HCT116 (cell line): ENCODE data around the gene SPIN1. TPM values are rescaled to one million over a fixed set of nuclear protein-coding genes. Genes with fewer than 3 reads are reported as not detected.

Experiments used
- ATAC-seq: fragments of 200-7000 bp; cut with Tn5 transposase; 2 replicates; pipeline ENCODE4 v1.9.1; 2020; ENCODE audit warnings: mild to moderate bottlenecking, moderate library complexity
- BruUV-seq: library from RNA; stranded (reverse); fragments of 400-500 nt; replicated peaks from 2 replicates; lab custom pipeline; 2021; lab: Mats Ljungman, UMichigan
- CTCF ChIA-PET: fragments of 300-600 bp; sonication (Branson Sonifier 250); formaldehyde crosslinking; loops from one replicate; lab custom pipeline; 2021; ENCODE audit warnings: antibody characterized with exemption; lab: Charles Lee
- POLR2A ChIA-PET: fragments of 300-600, 350-600 bp; sonication (Branson Sonifier 250); formaldehyde crosslinking; loops from one replicate; lab custom pipeline; 2021; ENCODE audit warnings: antibody characterized with exemption; lab: Charles Lee
- RAD21 ChIA-PET, 2 experiments: fragments of 300-600 bp; sonication (Branson Sonifier 250); formaldehyde crosslinking; loops; one replicate each; lab custom pipeline; 2023; ENCODE audit warnings: low total read pairs in 2 of 2; ENCODE audit not compliant: uncharacterized antibody in 2 of 2, unreplicated experiment in 2 of 2, low non-redundant PET in 1 of 2; lab: Charles Lee
- DNase-seq: peaks from one replicate; pipeline ENCODE4 v3.0.0-alpha.2; 2010; ENCODE audit warnings: low read depth, low spot score
- H2AFZ ChIP-seq: fragments of 200-600 bp; shearing (Covaris generic), sonication (generic); 2 replicates; pipeline ENCODE4 v1.6.1; 2017; ENCODE audit warnings: low read depth, mixed run types, mixed read lengths, antibody characterized with exemption, low read length; ENCODE audit not compliant: poor library complexity, severe bottlenecking
- H3K27ac ChIP-seq: 2 replicates; pipeline ENCODE4 v1.5.1; 2012; ENCODE audit warnings: low read depth, low read length
- H3K27me3 ChIP-seq: fragments of 200-600 bp; sonication (generic); 2 replicates; pipeline ENCODE4 v1.6.1; 2016; ENCODE audit warnings: mixed run types, low read length, mixed read lengths; ENCODE audit not compliant: insufficient read depth
- H3K36me3 ChIP-seq, 2 experiments: fragments of 200-500 bp in 1 of 2; fragments of 200-600 bp in 1 of 2; sonication (Bioruptor generic) in 1 of 2; sonication (generic) in 1 of 2; 2 replicates each; pipeline versions ENCODE4 v1.5.1 to v1.6.1; 2014 to 2016; ENCODE audit warnings: low read length in 2 of 2, inconsistent platforms in 1 of 2, mixed read lengths in 1 of 2, mixed run types in 1 of 2; ENCODE audit not compliant: insufficient read depth in 2 of 2, control insufficient read depth in 1 of 2
- H3K4me1 ChIP-seq, 2 experiments: fragments of 200-600 bp in 1 of 2; sonication (generic) in 1 of 2; 2 replicates each; pipeline versions ENCODE4 v1.5.1 to v1.6.1; 2012 to 2017; ENCODE audit warnings: low read length in 2 of 2, inconsistent platforms in 1 of 2, mild to moderate bottlenecking in 1 of 2, mixed read lengths in 1 of 2, mixed run types in 1 of 2, moderate library complexity in 1 of 2; ENCODE audit not compliant: insufficient read depth in 2 of 2, control insufficient read depth in 1 of 2
- H3K4me2 ChIP-seq: fragments of 200-600 bp; sonication (generic); 2 replicates; pipeline ENCODE4 v1.6.1; 2017; ENCODE audit warnings: mixed run types, low read length, mixed read lengths
- H3K4me3 ChIP-seq, 2 experiments: fragments of 200-600 bp in 1 of 2; sonication (generic) in 1 of 2; replicated peaks in 1 of 2; 2 replicates each; pipeline ENCODE4 v1.5.1; 2011 to 2016; ENCODE audit warnings: low read length in 2 of 2, control low read depth in 1 of 2, low read depth in 1 of 2, mild to moderate bottlenecking in 1 of 2, mixed read lengths in 1 of 2, mixed run types in 1 of 2
- H3K79me2 ChIP-seq: fragments of 200-600 bp; sonication (generic); 2 replicates; pipeline ENCODE4 v1.6.1; 2017; ENCODE audit warnings: mild to moderate bottlenecking, mixed run types, low read length, moderate library complexity, mixed read lengths; ENCODE audit not compliant: insufficient read depth
- H3K9ac ChIP-seq: fragments of 200-600 bp; sonication (generic); 2 replicates; pipeline ENCODE4 v1.6.1; 2016; ENCODE audit warnings: low read length, mixed read lengths
- H3K9me2 ChIP-seq: fragments of 200-600 bp; sonication (generic), shearing (Covaris generic); 2 replicates; pipeline ENCODE4 v1.6.1; 2017; ENCODE audit warnings: mixed run types, mild to moderate bottlenecking, moderate library complexity; ENCODE audit not compliant: insufficient read depth
- H3K9me3 ChIP-seq, 2 experiments: fragments of 200-500 bp in 1 of 2; fragments of 200-600 bp in 1 of 2; sonication (Bioruptor generic) in 1 of 2; sonication (generic) in 1 of 2; 2 replicates each; pipeline ENCODE4 v1.6.1; 2014 to 2017; ENCODE audit warnings: low read length in 2 of 2, mixed read lengths in 2 of 2, inconsistent platforms in 1 of 2, low read depth in 1 of 2, mild to moderate bottlenecking in 1 of 2, mixed run types in 1 of 2, moderate library complexity in 1 of 2; ENCODE audit not compliant: control insufficient read depth in 1 of 2, insufficient read depth in 1 of 2
- H4K20me1 ChIP-seq: fragments of 200-600 bp; sonication (generic), shearing (Covaris generic); 2 replicates; pipeline ENCODE4 v1.6.1; 2017; ENCODE audit warnings: mixed run types, mild to moderate bottlenecking, moderate library complexity; ENCODE audit not compliant: insufficient read depth
- ATF3 ChIP-seq: IDR thresholded peaks from 2 replicates; pipeline ENCODE4 v1.6.1; 2012
- CBX3 ChIP-seq: IDR thresholded peaks from 2 replicates; pipeline ENCODE4 v1.6.1; 2012; ENCODE audit warnings: low read depth
- CEBPB ChIP-seq: IDR thresholded peaks from 2 replicates; pipeline ENCODE4 v1.6.1; 2012; ENCODE audit warnings: low read depth
- CTCF ChIP-seq, 3 experiments: fragments of 200-600 bp in 1 of 3; sonication (generic) in 1 of 3; IDR thresholded peaks in 2 of 3; conservative IDR thresholded peaks in 1 of 3; 2 replicates each; pipeline ENCODE4 v1.5.1; 2012 to 2017; ENCODE audit warnings: low read depth in 2 of 3, low read length in 2 of 3, antibody characterized with exemption in 1 of 3, borderline replicate concordance in 1 of 3, control low read depth in 1 of 3, mild to moderate bottlenecking in 1 of 3, mixed read lengths in 1 of 3, mixed run types in 1 of 3, moderate library complexity in 1 of 3; ENCODE audit not compliant: insufficient read depth in 1 of 3
- EZH2 ChIP-seq: fragments of 200-600 bp; sonication (generic); IDR thresholded peaks from 2 replicates; pipeline ENCODE4 v1.6.1; 2017; ENCODE audit warnings: antibody characterized with exemption, mixed run types
- EZH2phosphoT487 ChIP-seq: fragments of 200-600 bp; IDR thresholded peaks from 2 replicates; pipeline ENCODE4 v1.6.1; 2018; ENCODE audit warnings: antibody characterized with exemption, borderline replicate concordance
- FOSL1 ChIP-seq: IDR thresholded peaks from 2 replicates; pipeline ENCODE4 v1.6.1; 2012; ENCODE audit warnings: low read depth
- JUND ChIP-seq: IDR thresholded peaks from 2 replicates; pipeline ENCODE4 v1.6.1; 2012
- POLR2A ChIP-seq: IDR thresholded peaks from 2 replicates; pipeline ENCODE4 v1.7.0; 2011; ENCODE audit warnings: borderline replicate concordance; ENCODE audit not compliant: insufficient read depth, insufficient read length; ENCODE audit errors: extremely low read depth
- POLR2AphosphoS5 ChIP-seq: IDR thresholded peaks from 2 replicates; pipeline ENCODE4 v1.6.1; 2011; ENCODE audit warnings: mild to moderate bottlenecking, low read depth, low read length, moderate library complexity
- SP1 ChIP-seq: IDR thresholded peaks from 2 replicates; pipeline ENCODE4 v1.6.1; 2012; ENCODE audit warnings: low read depth
- SRF ChIP-seq: IDR thresholded peaks from 2 replicates; pipeline ENCODE4 v1.6.1; 2012; ENCODE audit warnings: low read depth
- YY1 ChIP-seq: IDR thresholded peaks from 2 replicates; pipeline ENCODE4 v1.6.1; 2011; ENCODE audit warnings: low read length, low read depth, moderate library complexity, mild to moderate bottlenecking; ENCODE audit not compliant: insufficient replicate concordance; ENCODE audit errors: extremely low read depth
- ZBTB33 ChIP-seq: IDR thresholded peaks from 2 replicates; pipeline ENCODE4 v1.6.1; 2011; ENCODE audit warnings: mild to moderate bottlenecking, low read length, moderate library complexity; ENCODE audit not compliant: insufficient replicate concordance; ENCODE audit errors: extremely low read depth
- ZNF274 ChIP-seq: fragments of 200-500 bp; sonication (Bioruptor generic); IDR thresholded peaks from 2 replicates; pipeline ENCODE4 v1.6.1; 2014; ENCODE audit warnings: mild to moderate bottlenecking, low read depth, low read length, inconsistent platforms
- intact Hi-C: fragments of 100-400 bp; cut with micrococcal nuclease; formaldehyde crosslinking; loops from 2 replicates; pipeline ENCODE4 v1.10.0; 2022
- total RNA-seq: library from RNA; stranded (reverse); gene quantifications from one replicate; pipeline ENCODE4 v1.2.1, GENCODE V29; 2021; ENCODE audit not compliant: unreplicated experiment

Gene SPIN1
- total RNA-seq, 1 experiment from 2014 or later, result 74.0 TPM

GRCh38 chr9:88458716-88459465 is 70.6 kb downstream of the SPIN1 start:
- intact Hi-C loops, result no loop called here

More at GRCh38 chr9:88458716-88459465, 70.6 kb downstream of the SPIN1 start:
- no peak overlapping the region for H3K27ac ChIP-seq
- no peaks in the 10 kb centered on the region for H3K27me3 ChIP-seq
- H3K4me1 ChIP-seq, result no peaks in the 10 kb centered on the region
- H4K20me1 ChIP-seq, result peaks cover 10% of the 10 kb centered on the region; the same call in 1 of the 2 replicates
- POLR2A ChIA-PET, result no interaction called here
- H3K4me2 ChIP-seq, result no peak overlapping the region
- no TSS peak for BruUV-seq
- ATAC-seq (no peak), DNase-seq (no peak)
- H3K9me3 ChIP-seq, result no peaks in the 10 kb centered on the region
- TF ChIP-seq JUND, result no peak
- TF ChIP-seq EZH2, result no peak
- no peak for TF ChIP-seq ATF3
- no peak for TF ChIP-seq ZBTB33
- no peak for TF ChIP-seq POLR2A
- no peak for TF ChIP-seq SRF
- TF ChIP-seq FOSL1, result no peak
- TF ChIP-seq POLR2AphosphoS5, result no peak
- no peak for TF ChIP-seq YY1
- TF ChIP-seq CTCF (IDR thresholded peaks at IDR 0.05 in 2 of 3, conservative IDR thresholded peaks at IDR 0.05 in 1 of 3; ENCODE audit: borderline replicate concordance in 1 of 3, insufficient read depth in 1 of 3, low read depth in 2 of 3, low read length in 2 of 3), result no peak
- no peak for TF ChIP-seq ZNF274
- TF ChIP-seq EZH2phosphoT487, result no peak
- TF ChIP-seq CEBPB, result no peak
- no peak for TF ChIP-seq CBX3
- no peak for TF ChIP-seq SP1
- CTCF ChIA-PET, result no interaction called here
- no peak overlapping the region for H2AFZ ChIP-seq
- H3K36me3 ChIP-seq, result 0 out of 4 replicates have a peak, but pooled peaks cover 0 to 3% of the 10 kb centered on the region in 2 experiments
- peaks cover 19% of the 10 kb centered on the region for H3K79me2 ChIP-seq
- RAD21 ChIA-PET, result no interaction called here
- H3K4me3 ChIP-seq, result no peak overlapping the region
- H3K9ac ChIP-seq, result no peak overlapping the region
- no peaks in the 10 kb centered on the region for H3K9me2 ChIP-seq
